Activated T-cell treated with anti-CD3 and anti-CD28 coated beads for 48 hours (primary cell): ENCODE measurements around the gene LCN2.
"Not testable (repeated sequence)": the region's sequence is repeated elsewhere in the genome, so short reads cannot be mapped to it uniquely, and the experiment has no call there.

Experiments
- DNase-seq: peaks from one replicate; pipeline ENCODE4 v3.0.0-alpha.2; 2020; ENCODE audit warnings: low read depth

LCN2 gene

GRCh38 chr9:128128836-128129590 lies 20.2 kb upstream of the LCN2 start:
- DNase-seq: no peak

GRCh38 chr9:128129976-128130590 lies 19.2 kb upstream of the LCN2 start:
- DNase-seq: peak; percentile 40

GRCh38 chr9:128130651-128131050 lies 18.6 kb upstream of the LCN2 start:
- DNase-seq: not testable (repeated sequence)

GRCh38 chr9:128131346-128131745 lies 17.9 kb upstream of the LCN2 start:
- not testable (repeated sequence) for DNase-seq

GRCh38 chr9:128132139-128132538 lies 17.1 kb upstream of the LCN2 start:
- not testable (repeated sequence) for DNase-seq

- not testable (repeated sequence) for DNase-seq
Measured at GRCh38 chr9:128135561-128135960, 13.7 kb upstream of the LCN2 start.

GRCh38 chr9:128136816-128137793 lies 12.1 kb upstream of the LCN2 start:
- DNase-seq: no peak

GRCh38 chr9:128138001-128138400 lies 11.3 kb upstream of the LCN2 start:
- no peak for DNase-seq

GRCh38 chr9:128139621-128140020 lies 9.6 kb upstream of the LCN2 start:
- no peak for DNase-seq

- DNase-seq: no peak
Measured at GRCh38 chr9:128141604-128142003, 7.6 kb upstream of the LCN2 start.

- no peak for DNase-seq
Measured at GRCh38 chr9:128142061-128142460, 7.2 kb upstream of the LCN2 start.

GRCh38 chr9:128142596-128142995 lies 6.7 kb upstream of the LCN2 start:
- no peak for DNase-seq

GRCh38 chr9:128143525-128144238 lies 5.6 kb upstream of the LCN2 start:
- DNase-seq: no peak

GRCh38 chr9:128144239-128145181 lies 4.7 kb upstream of the LCN2 start:
- DNase-seq: no peak

- DNase-seq: no peak
Measured at GRCh38 chr9:128145536-128145935, 3.7 kb upstream of the LCN2 start.

GRCh38 chr9:128145951-128146351 lies 3.3 kb upstream of the LCN2 start:
- DNase-seq: no peak

GRCh38 chr9:128146591-128147120 lies 2.6 kb upstream of the LCN2 start:
- no peak for DNase-seq

- DNase-seq: no peak
Measured at GRCh38 chr9:128148509-128149000, 698 bp upstream of the LCN2 start.

- no peak for DNase-seq
Measured at GRCh38 chr9:128149951-128150593, 819 bp downstream of the LCN2 start.
